ENCODE data around the gene FOCAD. TPM values are rescaled to one million over a fixed set of nuclear protein-coding genes. Genes with fewer than 3 reads are reported as not detected.

Gene FOCAD
- total RNA-seq, 1 experiment from 2014 or later: 40.7 TPM

DNA sequence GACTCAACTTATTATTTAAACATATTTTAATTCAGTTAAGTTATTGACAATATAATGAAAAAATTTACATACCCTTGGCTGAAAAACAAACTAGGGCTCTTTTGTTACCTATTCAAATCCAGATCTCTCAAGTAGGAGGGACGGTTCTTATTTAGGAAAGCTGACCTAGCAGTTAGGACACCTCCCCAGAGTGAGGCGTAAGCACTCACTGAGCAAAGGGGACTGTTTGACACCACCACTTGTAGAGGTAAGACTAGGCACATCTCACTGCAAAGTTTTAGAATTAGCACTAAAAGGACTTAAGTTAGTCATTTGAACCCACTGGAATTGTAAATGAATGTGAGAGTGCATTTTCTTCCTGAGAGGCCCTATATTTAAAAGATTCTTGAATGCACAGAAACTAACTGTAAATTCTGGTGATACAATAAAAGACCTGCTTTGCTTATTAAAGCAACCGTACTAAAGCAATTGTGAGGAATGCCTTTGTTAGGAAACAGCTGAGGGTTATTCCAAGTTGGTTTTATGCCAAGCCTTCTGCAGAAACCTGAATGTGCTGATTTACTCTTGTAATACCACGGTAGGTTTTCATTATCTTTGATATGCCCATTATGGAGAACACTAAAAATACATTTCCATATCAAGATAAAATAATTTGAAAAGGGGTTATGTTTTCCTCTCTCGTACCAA, 331.2 kb downstream of the FOCAD start:
- H3K79me2 ChIP-seq (ENCODE audit: insufficient read depth, low read length): no peaks in the 10 kb centered on the region
- BruUV-seq (replicated peaks): no TSS peak
- ChIA-PET POLR2A (no interaction called here), CTCF (no interaction called here), RAD21 (ENCODE audit: low non-redundant PET in 1 of 2, low total read pairs in 2 of 2, uncharacterized antibody in 2 of 2, unreplicated experiment in 2 of 2) (no interaction called here)
- H3K9me3 ChIP-seq (ENCODE audit: control insufficient read depth in 1 of 2, insufficient read depth in 1 of 2, low read depth in 1 of 2, low read length in 2 of 2): no peaks in the 10 kb centered on the region
- H3K27me3 ChIP-seq (ENCODE audit: insufficient read depth, low read length): no peaks in the 10 kb centered on the region
- no peak overlapping the region for H3K27ac ChIP-seq (ENCODE audit: low read depth, low read length)
- no peaks in the 10 kb centered on the region for H3K4me1 ChIP-seq (ENCODE audit: control insufficient read depth in 1 of 2, insufficient read depth in 2 of 2, low read length in 2 of 2)
- DNase-seq (ENCODE audit: low read depth, low spot score) (no peak), ATAC-seq (no peak)
- H3K4me2 ChIP-seq (ENCODE audit: low read length): no peak overlapping the region
- H3K4me3 ChIP-seq (replicated peaks in 1 of 2; ENCODE audit: low read depth in 1 of 2, low read length in 2 of 2): no peak overlapping the region
- intact Hi-C loops (cut with micrococcal nuclease): no loop called here
- no peaks in the 10 kb centered on the region for H4K20me1 ChIP-seq (ENCODE audit: insufficient read depth)
- no peak overlapping the region for H2AFZ ChIP-seq (ENCODE audit: low read depth, low read length, poor library complexity, severe bottlenecking)
- TF ChIP-seq ZNF274 (IDR thresholded peaks at IDR 0.05; ENCODE audit: low read depth, low read length): no peak
- no peak for TF ChIP-seq CTCF (IDR thresholded peaks at IDR 0.05 in 2 of 3, conservative IDR thresholded peaks at IDR 0.05 in 1 of 3; ENCODE audit: borderline replicate concordance in 1 of 3, insufficient read depth in 1 of 3, low read depth in 2 of 3, low read length in 2 of 3)
- TF ChIP-seq FOSL1 (IDR thresholded peaks at IDR 0.05; ENCODE audit: low read depth): no peak
- TF ChIP-seq TCF7L2 (IDR thresholded peaks at IDR 0.05; ENCODE audit: borderline replicate concordance, extremely low read depth, insufficient read depth, insufficient read length): no peak
- TF ChIP-seq SP1 (IDR thresholded peaks at IDR 0.05; ENCODE audit: low read depth): no peak
- no peak for TF ChIP-seq POLR2A (IDR thresholded peaks at IDR 0.05; ENCODE audit: borderline replicate concordance, extremely low read depth, insufficient read depth, insufficient read length)
- no peak for TF ChIP-seq ELF1 (IDR thresholded peaks at IDR 0.05; ENCODE audit: borderline replicate concordance, low read depth)
- no peak for TF ChIP-seq CBX3 (IDR thresholded peaks at IDR 0.05; ENCODE audit: low read depth)
- TF ChIP-seq, protein P1, sequence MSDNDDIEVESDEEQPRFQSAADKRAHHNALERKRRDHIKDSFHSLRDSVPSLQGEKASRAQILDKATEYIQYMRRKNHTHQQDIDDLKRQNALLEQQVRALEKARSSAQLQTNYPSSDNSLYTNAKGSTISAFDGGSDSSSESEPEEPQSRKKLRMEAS (IDR thresholded peaks at IDR 0.05): no peak
- TF ChIP-seq EZH2phosphoT487 (IDR thresholded peaks at IDR 0.05; ENCODE audit: borderline replicate concordance): no peak
- no peak for TF ChIP-seq CEBPB (IDR thresholded peaks at IDR 0.05; ENCODE audit: low read depth)
- TF ChIP-seq SRF (IDR thresholded peaks at IDR 0.05; ENCODE audit: low read depth): no peak
- no peak for TF ChIP-seq YY1 (IDR thresholded peaks at IDR 0.05; ENCODE audit: extremely low read depth, insufficient replicate concordance, low read depth, low read length)
- no peak for TF ChIP-seq RAD21 (IDR thresholded peaks at IDR 0.05; ENCODE audit: low read depth)
- TF ChIP-seq ATF3 (IDR thresholded peaks at IDR 0.05): no peak
- no peak overlapping the region for H3K9ac ChIP-seq (ENCODE audit: low read length)
- H3K9me2 ChIP-seq (ENCODE audit: insufficient read depth): no peaks in the 10 kb centered on the region
- H3K36me3 ChIP-seq (ENCODE audit: control insufficient read depth in 1 of 2, insufficient read depth in 2 of 2, low read length in 2 of 2): no peaks in the 10 kb centered on the region

Measured in HCT116 (cell line).